ENCODE results near the gene RUBCN.
"Not testable (repeated sequence)": the region's sequence is repeated elsewhere in the genome, so short reads cannot be mapped to it uniquely, and the experiment has no call there.

The RUBCN gene

DNA sequence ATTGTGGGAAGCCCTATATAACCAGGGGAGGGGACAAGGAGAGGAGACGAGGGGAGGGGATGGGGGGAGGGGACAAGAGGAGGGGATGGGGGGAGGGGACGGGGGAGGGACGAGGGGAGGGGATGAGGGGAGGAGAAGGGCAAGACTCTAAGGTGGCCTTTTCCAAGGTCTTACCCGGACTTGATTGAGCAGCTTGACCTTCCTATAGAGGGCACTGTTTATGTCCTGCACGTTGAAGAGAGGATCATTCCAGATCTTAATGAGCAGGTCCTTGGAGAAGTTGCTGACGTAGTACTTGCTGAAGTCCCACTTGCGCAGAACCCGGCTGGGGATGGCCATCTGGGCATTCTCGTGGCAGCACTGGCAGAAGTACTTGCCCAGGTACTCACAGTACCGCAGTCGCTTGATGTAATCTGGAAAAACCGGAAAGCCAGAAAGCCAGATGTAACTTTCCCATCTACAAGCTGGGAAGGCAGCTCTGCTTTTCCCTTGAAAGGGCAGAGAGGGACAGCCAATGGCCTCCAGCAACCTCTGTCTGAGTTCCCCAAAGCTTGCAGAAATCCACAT lies 55.7 kb downstream of the RUBCN start:
- no peak for DNase-seq

DNA sequence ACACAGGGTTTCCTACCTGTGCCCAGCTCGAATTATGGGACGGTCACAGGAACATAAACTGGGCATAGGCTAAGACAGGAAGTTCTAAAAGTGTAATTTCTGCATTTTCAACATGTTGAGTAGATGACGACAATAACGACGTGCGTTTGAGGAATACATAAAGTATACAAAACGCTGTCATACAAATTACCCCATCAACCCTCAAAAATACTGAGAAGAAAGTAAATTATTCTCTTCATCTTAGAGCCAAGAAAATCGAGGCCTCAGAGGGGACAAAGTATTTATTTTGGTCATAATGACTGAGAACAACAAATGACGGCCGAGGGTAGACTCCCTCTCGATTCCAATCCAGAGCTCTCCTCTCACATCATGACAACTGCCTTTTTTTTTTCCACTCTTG lies 60.8 kb downstream of the RUBCN start:
- DNase-seq: no peak

DNA sequence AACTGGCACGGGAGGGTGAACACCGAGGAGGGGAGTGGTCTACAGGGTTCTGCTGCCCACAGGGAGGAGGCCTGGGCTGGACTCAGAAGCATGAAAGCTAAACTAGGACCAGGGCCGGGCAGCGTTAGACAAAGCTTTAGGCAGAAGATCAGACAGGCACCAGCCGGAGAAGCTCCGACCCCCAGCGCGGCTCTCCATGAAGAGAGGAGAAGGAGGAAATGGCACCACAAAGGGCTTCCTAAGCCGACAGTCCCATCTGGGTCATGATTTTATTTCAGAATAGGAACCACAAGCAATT lies 61.2 kb downstream of the RUBCN start:
- no peak for DNase-seq

- no peak for DNase-seq
These were observed 61.8 kb downstream of the RUBCN start for GRCh38 chr3:197674741-197675562.

GRCh38 chr3:197673170-197673569 lies 63.5 kb downstream of the RUBCN start:
- no peak for DNase-seq

- DNase-seq: no peak
These were observed 66.3 kb downstream of the RUBCN start for GRCh38 chr3:197670361-197670760.

GRCh38 chr3:197667968-197668367 lies 68.7 kb downstream of the RUBCN start:
- no peak for DNase-seq

- not testable (repeated sequence) for DNase-seq
These were observed 69.4 kb downstream of the RUBCN start for GRCh38 chr3:197667293-197667692.

- not testable (repeated sequence) for DNase-seq
These were observed 70.4 kb downstream of the RUBCN start for GRCh38 chr3:197666221-197666842.

- not testable (repeated sequence) for DNase-seq
These were observed 71.2 kb downstream of the RUBCN start for GRCh38 chr3:197665549-197665948.

DNA sequence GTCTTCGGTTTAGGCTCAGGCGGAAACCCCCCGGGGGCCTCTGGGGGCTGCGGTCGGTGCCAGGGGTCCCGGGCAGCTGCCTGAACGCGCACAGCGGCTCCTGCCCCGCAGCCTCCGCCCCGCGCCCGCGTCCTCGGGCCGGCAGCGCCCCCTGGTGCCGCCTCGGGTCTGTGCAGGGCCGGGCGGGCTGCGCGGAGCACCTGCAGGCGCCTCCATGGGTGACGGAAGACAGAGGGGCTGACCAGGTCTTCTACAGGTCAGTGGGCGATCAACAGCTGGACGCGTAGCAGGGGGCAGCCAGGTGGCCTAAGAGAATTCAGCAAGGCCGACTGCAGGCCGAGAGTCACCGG lies 71.6 kb downstream of the RUBCN start:
- not testable (repeated sequence) for DNase-seq

GRCh38 chr3:197664414-197665141 lies 72.1 kb downstream of the RUBCN start:
- not testable (repeated sequence) for DNase-seq

DNA sequence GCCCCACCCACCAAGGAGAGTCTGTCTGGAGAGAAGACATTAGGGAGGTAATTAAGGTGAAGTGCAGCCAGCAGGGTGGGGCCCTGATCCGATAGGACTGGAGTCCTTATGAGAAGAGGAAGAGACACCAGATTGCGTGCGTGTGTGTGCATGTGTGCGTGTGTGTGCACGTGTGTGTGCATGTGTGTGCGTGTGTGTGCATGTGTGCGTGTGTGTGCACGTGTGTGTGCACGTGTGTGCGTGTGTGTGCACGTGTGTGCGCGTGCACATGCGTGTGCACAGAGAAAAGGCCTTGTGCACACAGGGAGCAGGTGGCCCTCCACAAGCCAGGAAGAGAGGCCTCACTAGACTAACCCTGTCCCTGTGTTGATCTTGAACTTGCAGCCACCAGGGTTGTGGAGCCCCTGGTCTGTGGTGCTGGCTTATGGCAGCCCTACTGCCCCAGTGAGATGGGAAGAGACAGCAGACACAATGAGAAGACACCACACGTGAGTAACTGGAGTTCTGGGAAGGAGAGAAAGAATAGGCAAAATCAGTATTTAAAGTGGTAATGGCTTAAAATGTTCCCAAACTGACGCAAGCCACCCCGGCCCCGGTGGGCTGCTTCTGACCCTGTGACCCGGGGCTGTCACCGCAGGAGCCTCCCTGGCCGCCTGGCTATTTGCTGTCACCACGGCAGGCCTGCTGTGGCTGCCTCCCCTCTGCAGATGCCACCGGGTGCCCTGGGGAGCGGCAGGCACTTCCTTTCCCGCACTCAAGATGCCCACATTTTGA lies 73.2 kb downstream of the RUBCN start:
- DNase-seq: not testable (repeated sequence)

- DNase-seq: not testable (repeated sequence)
These were observed 74.4 kb downstream of the RUBCN start for GRCh38 chr3:197662352-197662751.

DNA sequence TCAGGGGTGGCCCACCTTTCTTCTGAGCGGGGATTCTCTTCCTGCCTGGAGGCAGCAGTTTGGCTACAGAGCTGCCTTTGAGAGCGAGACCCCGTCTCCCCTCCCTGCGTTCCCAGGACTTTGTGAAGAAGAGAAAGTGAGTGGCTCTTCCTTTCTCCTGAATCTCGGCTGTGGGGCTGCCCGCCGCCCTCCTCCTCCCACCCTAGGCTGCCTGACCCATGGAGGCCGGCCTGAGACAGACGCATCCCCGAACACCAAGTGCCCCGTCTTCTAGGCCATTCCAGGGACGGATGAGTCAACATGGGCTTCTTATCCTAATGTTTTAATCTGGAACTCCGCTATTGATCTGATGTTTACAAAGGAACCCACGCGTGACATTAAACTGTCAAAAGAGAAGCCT lies 74.8 kb downstream of the RUBCN start:
- not testable (repeated sequence) for DNase-seq

GRCh38 chr3:197661234-197661834 lies 75.4 kb downstream of the RUBCN start:
- not testable (repeated sequence) for DNase-seq

DNA sequence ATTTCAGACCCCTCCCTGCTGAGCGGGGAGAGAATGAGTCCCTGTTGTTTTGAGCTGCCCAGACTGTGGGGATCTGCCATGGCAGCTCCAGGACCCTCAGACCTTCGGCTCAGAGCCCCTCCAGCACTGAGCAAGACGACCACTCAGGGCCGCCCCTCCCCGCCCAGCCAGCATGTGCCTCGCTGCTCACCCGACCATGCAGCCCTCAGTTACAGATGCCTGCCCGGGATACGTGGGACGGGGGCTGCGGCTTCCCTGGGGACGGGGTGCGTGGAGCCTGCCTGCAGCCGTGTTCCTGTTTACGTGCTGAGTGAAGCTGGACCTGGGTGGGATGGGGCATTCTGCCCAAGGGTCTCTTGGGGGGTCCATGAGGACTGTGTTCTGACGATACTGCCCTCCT lies 77.0 kb downstream of the RUBCN start:
- not testable (repeated sequence) for DNase-seq

- not testable (repeated sequence) for DNase-seq
These were observed 77.6 kb downstream of the RUBCN start for GRCh38 chr3:197659144-197659543.

DNA sequence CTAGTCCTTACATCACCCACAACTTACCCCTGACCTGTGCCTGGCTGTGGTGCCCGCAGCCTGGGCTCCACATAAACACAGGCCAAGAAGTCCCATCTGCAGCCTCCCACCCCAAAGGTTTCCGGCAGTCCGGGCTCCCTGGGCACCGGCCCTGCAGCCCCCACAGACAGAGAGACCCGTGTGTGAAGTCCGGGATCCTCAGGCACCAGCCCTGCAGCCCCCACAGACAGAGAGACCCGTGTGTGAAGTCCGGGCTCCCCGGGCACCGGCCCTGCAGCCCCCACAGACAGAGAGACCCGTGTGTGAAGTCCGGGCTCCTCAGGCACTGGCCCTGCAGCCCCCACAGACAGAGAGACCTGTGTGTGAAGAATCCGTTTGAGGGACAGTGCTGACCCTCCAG lies 78.0 kb downstream of the RUBCN start:
- DNase-seq: not testable (repeated sequence)

GRCh38 chr3:197657541-197658292 lies 79.0 kb downstream of the RUBCN start:
- not testable (repeated sequence) for DNase-seq

- not testable (repeated sequence) for DNase-seq
These were observed 79.7 kb downstream of the RUBCN start for GRCh38 chr3:197656960-197657359.

GRCh38 chr3:197656129-197656528 lies 80.6 kb downstream of the RUBCN start:
- DNase-seq: not testable (repeated sequence)

Measured in NCI-H446 (cell line).